K562 (cell line): Measurements from ENCODE around the gene COMP. TPM values are rescaled to one million over a fixed set of nuclear protein-coding genes. Genes with fewer than 3 reads are reported as not detected.
A peak's percentile ranks its signal among the peaks of the same experiment; 100 is the strongest.

Experiments used
- CEBPZ ChIP-seq: fragments of 150-350 bp; IDR thresholded peaks from 2 replicates; pipeline ENCODE4 v1.6.1; 2014; ENCODE audit warnings: low read depth, mild to moderate bottlenecking, low read length, borderline replicate concordance
- CTBP1 ChIP-seq: fragments of 450-650 bp; IDR thresholded peaks from 2 replicates; pipeline ENCODE4 v1.6.1; 2016; ENCODE audit warnings: borderline replicate concordance
- E2F4 ChIP-seq: sonication (generic); formaldehyde crosslinking; IDR thresholded peaks from 2 replicates; pipeline ENCODE4 v1.8.0; 2022; ENCODE audit warnings: mild to moderate bottlenecking, low read depth, missing genetic modification reagents
- E2F8 ChIP-seq: fragments of 450-650 bp; IDR thresholded peaks from 2 replicates; pipeline ENCODE4 v1.7.1; 2018; ENCODE audit warnings: mild to moderate bottlenecking, low read depth; ENCODE audit not compliant: partially characterized antibody
- HDAC3 ChIP-seq: fragments of 450-650 bp; IDR thresholded peaks from 2 replicates; pipeline ENCODE4 v1.6.1; 2018; ENCODE audit warnings: borderline replicate concordance, mild to moderate bottlenecking, moderate library complexity; ENCODE audit not compliant: partially characterized antibody
- MAFG ChIP-seq: fragments of 450-650 bp; conservative IDR thresholded peaks from 2 replicates; pipeline ENCODE4 v1.6.1; 2016; ENCODE audit warnings: missing genetic modification characterization, missing compliant biosample characterization
- MCM7 ChIP-seq, 2 experiments: fragments of 450-650 bp; IDR thresholded peaks; 2 replicates each; pipeline ENCODE4 v1.6.1; 2016 to 2018
- PHF21A ChIP-seq: fragments of 450-650 bp; IDR thresholded peaks from 2 replicates; pipeline ENCODE4 v1.6.1; 2017; ENCODE audit warnings: low read depth, borderline replicate concordance
- PTRF ChIP-seq: fragments of 450-650 bp; IDR thresholded peaks from 2 replicates; pipeline ENCODE4 v1.6.1; 2016; ENCODE audit warnings: mild to moderate bottlenecking, missing genetic modification characterization, missing compliant biosample characterization
- SP1 ChIP-seq: sonication (generic); formaldehyde crosslinking; IDR thresholded peaks from 2 replicates; pipeline ENCODE4 v1.8.1; 2022; ENCODE audit warnings: mild to moderate bottlenecking, missing genetic modification reagents
- TRIM25 ChIP-seq: fragments of 450-650 bp; IDR thresholded peaks from 2 replicates; pipeline ENCODE4 v1.7.0; 2016; ENCODE audit warnings: borderline replicate concordance
- XRCC4 ChIP-seq: IDR thresholded peaks from one replicate; pipeline ENCODE4 v1.6.1; 2011; ENCODE audit not compliant: insufficient read depth, insufficient read length; ENCODE audit errors: extremely low read depth
- ZBTB34 ChIP-seq: fragments of 250-450 bp; sonication (Bioruptor Pico); IDR thresholded peaks from 2 replicates; pipeline ENCODE4 v1.8.0; 2021; ENCODE audit warnings: mild to moderate bottlenecking, moderate library complexity
- ZFP36 ChIP-seq: fragments of 150-350 bp; IDR thresholded peaks from 2 replicates; pipeline ENCODE4 v1.6.1; 2018; ENCODE audit warnings: low read length, low read depth; ENCODE audit not compliant: partially characterized antibody
- polyA plus RNA-seq, 8 experiments: library from polyadenylated mRNA; depleted of rRNA in 4 of 8; stranded (reverse) in 5 of 8; unstranded in 3 of 8; fragments of >200 nt; fragmentation: Nextera tagmentation in 2 of 8; fragmentation: Illumina TruSeq in 1 of 8; extraction: Ambion mirVana in 2 of 8; extraction: Trizol in 1 of 8; gene quantifications; 2 replicates each; pipeline versions ENCODE4 v1.2.1 to v1.2.3, GENCODE V29; 2011 to 2014; ENCODE audit warnings: inconsistent platforms in 1 of 8, missing spikeins in 1 of 8
- total RNA-seq, 7 experiments: library from RNA; depleted of rRNA in 6 of 7; stranded (reverse); fragments of >200 nt in 6 of 7; fragmentation: Illumina TruSeq in 2 of 7; extraction: Trizol in 2 of 7; gene quantifications; 2 replicates each; pipeline versions ENCODE4 v1.2.1 to v1.2.3, GENCODE V29; 2011 to 2021; ENCODE audit warnings: low replicate concordance in 1 of 7

Gene COMP
- total and polyA plus RNA-seq, 9 of the 15 experiments (the other 6 are each of a cell fraction or from before 2014, with no cell fraction given) = 0.07 TPM; not detected in 8

GRCh38 chr19:18831524-18832305, 40.6 kb upstream of the COMP start, which contains the start of gene UPF1 (continued):
- TF ChIP-seq TRIM25 = no peak
- TF ChIP-seq XRCC4 = no peak
- no peak for TF ChIP-seq E2F4 (CRISPR knock-in tag)
- no peak for TF ChIP-seq E2F8
- TF ChIP-seq MAFG (tag) = no peak
- no peak for TF ChIP-seq CEBPZ
- TF ChIP-seq CTBP1 = peak; percentile 95; the same call in 1 of the 2 replicates
- no peak for TF ChIP-seq MCM7 (IDR thresholded peaks at IDR 0.05)
- TF ChIP-seq ZBTB34 = no peak
- no peak for TF ChIP-seq PHF21A
- no peak for TF ChIP-seq ZFP36
- no peak for TF ChIP-seq HDAC3
- TF ChIP-seq SP1 (CRISPR knock-in tag) = no peak; the same call in 1 of the 2 replicates
- TF ChIP-seq PTRF = no peak
